ENCODE measurements around the gene TM4SF1. TPM values are rescaled to one million over a fixed set of nuclear protein-coding genes. Genes with fewer than 3 reads are reported as not detected.

Gene TM4SF1
- total and polyA plus RNA-seq, 2 donors (not counting 3 experiments of a cell fraction or from before 2014, with no cell fraction given): 559 to 1,407 TPM

- Histone ChIP-seq H3K4me2 (ENCODE audit: insufficient read depth, low read length) (peak overlapping the region; percentile 79), H3K79me2 (ENCODE audit: control insufficient read depth, insufficient read depth, low read length) (peaks cover 8% of the 10 kb centered on the region), H3K9me1 (replicated peaks; ENCODE audit: control insufficient read depth, extremely low read depth, insufficient read depth, low read length) (no peaks in the 10 kb centered on the region), H2AFZ (ENCODE audit: low read depth, low read length) (no peak overlapping the region), H3K9me3 (replicated peaks; ENCODE audit: control insufficient read depth, insufficient read depth, low read length) (no peaks in the 10 kb centered on the region), H3K27ac (ENCODE audit: insufficient read depth, low read depth, low read length) (peak overlapping the region; percentile 92), H3K9ac (replicated peaks; ENCODE audit: extremely low read depth, insufficient read depth, low read length) (peak overlapping the region; percentile 97), H3K27me3 (ENCODE audit: control insufficient read depth in 2 of 2, insufficient read depth in 2 of 2, low read length in 2 of 2) (no peaks in the 10 kb centered on the region), H4K20me1 (replicated peaks; ENCODE audit: control insufficient read depth, extremely low read depth, insufficient read depth, low read length) (no peaks in the 10 kb centered on the region), H3K4me3 (replicated peaks in 1 of 3; ENCODE audit: insufficient read depth in 1 of 3, low read depth in 1 of 3, low read length in 3 of 3) (peak overlapping the region; percentile 17 to 92 (median 35)), H3K36me3 (ENCODE audit: control insufficient read depth in 2 of 2, extremely low read depth in 1 of 2, insufficient read depth in 2 of 2, low read length in 2 of 2) (peaks cover 2% of the 10 kb centered on the region in 2 experiments), H3K4me1 (ENCODE audit: control insufficient read depth, extremely low read depth, insufficient read depth, low read length) (peaks cover 54% of the 10 kb centered on the region)
- ChIA-PET CTCF (interaction anchor here (0.8 to 5.2 kb wide), 18 partner anchors 8 to 377 kb away, joined by 3 to 61 read pairs (median 6); no protein-coding TSS in a partner anchor), POLR2A (interaction anchor here (0.7 to 3.3 kb wide), 6 partner anchors 8 to 157 kb away, joined by 3 to 28 read pairs (median 12); partner anchors contain the start of gene TM4SF1)
- no TSS peak for BruUV-seq (replicated peaks)
- dilution Hi-C loops (cut with MboI; ENCODE audit: extremely low pct_ligation_motif_present, low sequenced_read_pairs) (no loop called here), intact Hi-C loops (cut with micrococcal nuclease) (loop anchor here (1.0 to 5.0 kb wide), 4 partner anchors 8 to 377 kb away; no protein-coding TSS in a partner anchor)
- TF ChIP-seq MAX (IDR thresholded peaks at IDR 0.05; ENCODE audit: insufficient read depth, insufficient read length): no peak
- TF ChIP-seq GATA2 (IDR thresholded peaks at IDR 0.05; ENCODE audit: insufficient read depth, insufficient read length, low read depth, low read length): peak; percentile 28
- TF ChIP-seq EZH2 (IDR thresholded peaks at IDR 0.05; ENCODE audit: borderline replicate concordance, low read depth, low read length, severe bottlenecking): no peak
- peak; percentile 33 for TF ChIP-seq FOS (IDR thresholded peaks at IDR 0.05; ENCODE audit: borderline replicate concordance, insufficient read depth, low read length)
- no peak for TF ChIP-seq CTCF (IDR thresholded peaks at IDR 0.05; ENCODE audit: extremely low read depth in 1 of 2, insufficient read depth in 1 of 2, low read depth in 1 of 2, low read length in 2 of 2)
- TF ChIP-seq POLR2AphosphoS5 (IDR thresholded peaks at IDR 0.05; ENCODE audit: insufficient read depth, low read depth, low read length): no peak
- no peak for TF ChIP-seq POLR2A (IDR thresholded peaks at IDR 0.05; ENCODE audit: low read depth, low read length)
- no peak for TF ChIP-seq MYC (IDR thresholded peaks at IDR 0.05; ENCODE audit: low read depth, low read length)
- TF ChIP-seq JUN (IDR thresholded peaks at IDR 0.05; ENCODE audit: borderline replicate concordance, insufficient read depth, insufficient read length, low read depth): peak; percentile 87
- DNase-seq (ENCODE audit: low read depth, low spot score) (peak; percentile 81), FAIRE-seq (peak; percentile 48)
Measured at GRCh38 chr3:149332227-149332765, 45.2 kb downstream of the TM4SF1 start.

All from endothelial cell of umbilical vein (primary cell).